Erythroblast (primary cell): ENCODE results near the gene JMJD7.

ENCODE experiments used
- GATA1 ChIP-seq: IDR thresholded peaks from 2 replicates; pipeline ENCODE4 v1.6.1; 2011; ENCODE audit warnings: low read depth, mild to moderate bottlenecking, control low read depth, low read length, moderate library complexity
- POLR2A ChIP-seq: IDR thresholded peaks from 2 replicates; pipeline ENCODE4 v1.6.1; 2011; ENCODE audit warnings: mild to moderate bottlenecking, low read length

DNA sequence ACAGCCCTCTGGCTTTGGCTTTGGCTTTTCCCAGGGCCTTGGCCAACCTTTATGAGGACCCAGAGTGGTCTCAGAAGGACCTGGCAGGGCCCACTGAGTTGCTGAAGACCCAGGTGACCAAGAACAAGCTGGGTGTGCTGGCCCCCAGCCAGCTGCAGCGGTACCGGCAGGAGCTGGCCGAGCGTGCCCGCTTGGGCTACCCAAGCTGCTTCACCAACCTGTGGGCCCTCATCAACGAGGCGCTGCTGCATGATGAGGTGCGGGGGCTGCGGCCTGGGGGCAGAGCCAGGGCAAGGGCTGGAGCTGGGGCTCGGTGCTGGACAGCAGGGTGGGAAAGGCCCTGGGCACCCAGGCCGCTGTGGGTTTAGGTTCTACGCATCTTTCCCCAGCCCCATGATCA is 16.9 kb downstream of the JMJD7 start:
- no peak for TF ChIP-seq POLR2A
- no peak for TF ChIP-seq GATA1
